Neural cell (in vitro differentiated cells): ENCODE data around the gene MYOF.

ENCODE experiments used
- POLR2AphosphoS5 ChIP-seq: IDR thresholded peaks from 2 replicates; pipeline ENCODE4 v1.6.1; 2012
- REST ChIP-seq: IDR thresholded peaks from 2 replicates; pipeline ENCODE4 v1.6.1; 2012; ENCODE audit warnings: borderline replicate concordance

- TF ChIP-seq REST (no peak), POLR2AphosphoS5 (no peak)
Observed at GRCh38 chr10:93313798-93314197, 168.3 kb downstream of the MYOF start.
